ENCODE measurements around the gene MINDY4.

- TF ChIP-seq CTCF (IDR thresholded peaks at IDR 0.05; ENCODE audit: insufficient read depth, low read depth, low read length) = no peak
- no peak for TF ChIP-seq EZH2 (IDR thresholded peaks at IDR 0.05; ENCODE audit: insufficient read depth, low read length)
These were observed 80.6 kb downstream of the MINDY4 start for GRCh38 chr7:30851651-30852307.
